Calu3 (cell line): ENCODE results near the gene CDK14. TPM values are rescaled to one million over a fixed set of nuclear protein-coding genes. Genes with fewer than 3 reads are reported as not detected.

Experiments
- BruUV-seq: library from RNA; stranded (reverse); fragments of 400-500 nt; replicated peaks from 2 replicates; lab custom pipeline; 2021; lab: Mats Ljungman, UMichigan
- CTCF ChIA-PET: fragments of 300-600 bp; sonication (Branson Sonifier 250); formaldehyde crosslinking; loops from one replicate; lab custom pipeline; 2022; ENCODE audit warnings: antibody characterized with exemption; lab: Charles Lee
- DNase-seq: peaks from one replicate; pipeline ENCODE4 v3.0.0; 2022
- H3K27ac Mint-ChIP-seq: one replicate; pipeline ENCODE4 v1.8.0; 2022; ENCODE audit warnings: mixed read lengths; ENCODE audit not compliant: unreplicated experiment
- H3K27me3 Mint-ChIP-seq: one replicate; pipeline ENCODE4 v1.8.0; 2022; ENCODE audit warnings: mixed read lengths; ENCODE audit not compliant: unreplicated experiment
- H3K36me3 Mint-ChIP-seq: one replicate; pipeline ENCODE4 v1.8.0; 2022; ENCODE audit warnings: mild to moderate bottlenecking, moderate library complexity, mixed read lengths; ENCODE audit not compliant: insufficient read depth, unreplicated experiment
- H3K4me1 Mint-ChIP-seq: one replicate; pipeline ENCODE4 v1.8.0; 2022; ENCODE audit warnings: mild to moderate bottlenecking, low read depth, mixed read lengths; ENCODE audit not compliant: unreplicated experiment
- H3K4me3 Mint-ChIP-seq: one replicate; pipeline ENCODE4 v1.8.0; 2022; ENCODE audit warnings: mild to moderate bottlenecking, low read depth, moderate library complexity, mixed read lengths; ENCODE audit not compliant: unreplicated experiment
- H3K9me3 Mint-ChIP-seq: one replicate; pipeline ENCODE4 v1.8.0; 2022; ENCODE audit warnings: low read depth, mixed read lengths; ENCODE audit not compliant: unreplicated experiment
- CTCF ChIP-seq: fragments of 200-600 bp; IDR thresholded peaks from one replicate; pipeline ENCODE4 v1.8.0; 2022; ENCODE audit warnings: antibody characterized with exemption; ENCODE audit not compliant: unreplicated experiment
- intact Hi-C: fragments of 100-400 bp; cut with micrococcal nuclease; formaldehyde crosslinking; loops from one replicate; pipeline ENCODE4 v1.10.0; 2022; ENCODE audit not compliant: unreplicated experiment
- total RNA-seq: library from RNA; stranded (reverse); gene quantifications from 2 replicates; pipeline ENCODE4 v1.2.3, GENCODE V29; 2022

CDK14 gene
- total RNA-seq, 1 experiment from 2014 or later, result 29.4 TPM

DNA sequence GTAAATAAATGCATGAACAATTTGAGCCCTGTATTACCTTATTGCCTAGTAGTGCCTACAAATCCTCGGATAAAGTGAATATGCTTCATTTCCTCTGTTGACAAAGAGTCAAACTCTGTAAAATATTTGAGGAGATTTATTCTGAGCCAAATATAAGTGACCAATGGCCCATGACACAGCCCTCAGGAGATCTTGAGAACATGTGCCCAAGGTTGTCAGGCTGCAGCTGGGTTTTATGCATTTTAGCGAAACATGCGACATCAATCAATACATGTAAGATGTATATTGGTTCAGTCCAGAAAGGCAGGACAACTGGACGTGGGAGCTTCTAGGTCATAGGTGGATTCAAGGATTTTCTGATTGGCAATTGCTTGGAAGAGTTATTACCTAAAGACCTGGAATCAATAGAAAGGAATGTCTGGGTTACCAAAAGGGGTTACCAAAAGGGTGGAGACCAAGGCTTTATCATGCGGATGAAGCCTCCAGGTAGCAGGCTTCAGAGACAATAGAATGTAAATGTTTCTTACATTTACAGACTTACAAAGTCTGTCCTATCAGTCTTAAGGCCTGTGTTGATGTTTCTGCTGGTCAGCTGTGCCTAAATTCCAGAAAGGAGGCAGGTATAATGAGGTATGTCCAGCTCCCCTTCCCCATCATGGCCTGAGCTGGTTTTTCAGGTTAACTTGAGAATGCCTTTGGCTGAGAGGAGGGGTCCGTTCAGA lies 448.0 kb downstream of the CDK14 start:
- no TSS peak for BruUV-seq
- no peaks in the 10 kb centered on the region for H3K4me1 Mint-ChIP-seq
- H3K27me3 Mint-ChIP-seq, result no peaks in the 10 kb centered on the region
- intact Hi-C loops, result no loop called here
- no peak for TF ChIP-seq CTCF
- DNase-seq, result no peak
- H3K9me3 Mint-ChIP-seq, result no peaks in the 10 kb centered on the region
- H3K27ac Mint-ChIP-seq, result no peak overlapping the region
- no peak overlapping the region for H3K4me3 Mint-ChIP-seq
- CTCF ChIA-PET, result no interaction called here
- no peaks in the 10 kb centered on the region for H3K36me3 Mint-ChIP-seq

DNA sequence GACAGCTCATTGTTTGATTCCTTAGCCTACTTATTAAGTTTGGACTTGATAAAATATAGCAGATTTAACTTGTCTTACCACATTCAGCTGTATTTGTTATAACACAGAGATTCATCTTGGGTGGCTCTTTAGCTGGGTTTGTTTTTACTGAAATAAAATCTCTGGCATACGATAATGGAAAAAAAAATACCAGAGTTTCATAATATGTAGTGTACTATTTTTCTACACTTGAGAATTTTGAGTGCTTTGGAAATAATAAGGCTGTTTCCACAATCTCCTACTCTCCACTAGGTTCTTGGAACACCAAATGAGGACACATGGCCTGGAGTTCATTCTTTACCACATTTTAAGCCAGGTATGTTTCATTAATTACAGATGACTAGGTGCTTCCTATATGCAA lies 449.5 kb downstream of the CDK14 start:
- Mint-ChIP-seq H3K4me1 (no peaks in the 10 kb centered on the region), H3K9me3 (no peaks in the 10 kb centered on the region), H3K36me3 (no peaks in the 10 kb centered on the region), H3K27me3 (no peaks in the 10 kb centered on the region), H3K27ac (no peak overlapping the region), H3K4me3 (no peak overlapping the region)
- BruUV-seq, result no TSS peak
- intact Hi-C loops, result no loop called here
- CTCF ChIA-PET, result no interaction called here
- no peak for TF ChIP-seq CTCF
- no peak for DNase-seq

DNA sequence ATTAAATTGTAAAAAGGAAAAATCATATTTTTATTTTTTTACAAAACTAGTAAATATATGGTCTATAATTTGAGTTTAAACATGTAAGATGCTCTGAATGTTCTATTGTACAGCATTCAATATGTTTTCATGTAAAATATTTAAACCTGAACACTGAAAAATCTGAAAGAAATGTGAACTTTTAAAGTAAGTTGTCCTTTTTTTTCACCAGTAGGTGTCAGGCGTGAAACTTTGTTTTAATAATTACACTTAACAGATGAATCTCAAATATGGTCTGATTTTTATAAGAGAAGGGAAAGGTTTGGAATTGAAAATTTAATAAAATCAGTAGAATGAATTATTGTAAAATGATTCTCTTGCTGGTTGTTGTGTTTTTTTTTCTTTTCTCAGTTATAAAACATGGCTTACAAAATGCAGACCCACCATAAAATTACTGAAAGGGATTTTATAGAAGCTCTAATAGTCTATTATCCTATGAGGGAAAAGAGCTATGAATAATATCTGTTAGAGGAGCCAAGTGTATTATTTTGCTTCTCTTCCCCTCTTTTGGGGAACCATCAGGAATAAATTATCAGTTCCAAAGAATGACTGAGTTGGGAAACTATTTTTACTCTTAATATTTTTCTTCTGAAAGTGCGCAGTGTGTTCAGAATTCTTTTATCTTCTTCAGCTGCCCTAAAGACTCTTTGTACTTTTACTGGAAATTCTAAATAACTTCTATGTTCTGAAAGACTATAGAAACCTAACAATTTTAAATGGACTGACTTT lies 450.4 kb downstream of the CDK14 start:
- H3K36me3 Mint-ChIP-seq, result no peaks in the 10 kb centered on the region
- intact Hi-C loops, result no loop called here
- BruUV-seq, result no TSS peak
- H3K4me1 Mint-ChIP-seq, result no peaks in the 10 kb centered on the region
- H3K9me3 Mint-ChIP-seq, result no peaks in the 10 kb centered on the region
- no peak overlapping the region for H3K4me3 Mint-ChIP-seq
- no peak for TF ChIP-seq CTCF
- no peak for DNase-seq
- H3K27ac Mint-ChIP-seq, result no peak overlapping the region
- CTCF ChIA-PET, result no interaction called here
- H3K27me3 Mint-ChIP-seq, result no peaks in the 10 kb centered on the region

DNA sequence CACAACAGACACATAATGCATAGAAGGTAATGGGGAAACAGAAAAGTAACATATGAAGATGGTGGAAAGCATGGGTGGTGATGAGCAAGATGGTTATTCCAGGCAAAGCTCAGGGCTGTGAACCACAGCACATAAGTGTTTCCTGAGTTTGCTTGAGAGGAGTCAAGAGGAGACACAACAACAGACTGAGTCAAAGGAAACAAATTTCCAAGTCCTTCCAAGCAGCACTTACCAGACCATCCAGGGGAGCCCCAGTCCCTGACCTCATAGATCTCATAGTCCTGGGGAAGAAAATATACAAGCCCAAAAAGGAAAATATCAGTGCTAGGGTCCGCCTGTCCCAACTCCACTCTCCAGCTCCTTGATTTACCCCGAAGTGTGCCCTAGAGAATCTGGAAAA lies 451.5 kb downstream of the CDK14 start:
- CTCF ChIA-PET, result no interaction called here
- no peak for TF ChIP-seq CTCF
- no peaks in the 10 kb centered on the region for H3K4me1 Mint-ChIP-seq
- H3K4me3 Mint-ChIP-seq, result no peak overlapping the region
- BruUV-seq, result no TSS peak
- H3K36me3 Mint-ChIP-seq, result no peaks in the 10 kb centered on the region
- no peaks in the 10 kb centered on the region for H3K27me3 Mint-ChIP-seq
- DNase-seq, result no peak
- H3K9me3 Mint-ChIP-seq, result no peaks in the 10 kb centered on the region
- intact Hi-C loops, result no loop called here
- no peak overlapping the region for H3K27ac Mint-ChIP-seq
